HG03066 (cell line): Measurements from ENCODE around the gene NBPF3.

ENCODE experiments used
- ATAC-seq: cut with Tn5 transposase; IDR thresholded peaks from one replicate; pipeline ENCODE4 v1.9.1; 2021; ENCODE audit warnings: low read depth; ENCODE audit not compliant: unreplicated experiment

NBPF3 gene

DNA sequence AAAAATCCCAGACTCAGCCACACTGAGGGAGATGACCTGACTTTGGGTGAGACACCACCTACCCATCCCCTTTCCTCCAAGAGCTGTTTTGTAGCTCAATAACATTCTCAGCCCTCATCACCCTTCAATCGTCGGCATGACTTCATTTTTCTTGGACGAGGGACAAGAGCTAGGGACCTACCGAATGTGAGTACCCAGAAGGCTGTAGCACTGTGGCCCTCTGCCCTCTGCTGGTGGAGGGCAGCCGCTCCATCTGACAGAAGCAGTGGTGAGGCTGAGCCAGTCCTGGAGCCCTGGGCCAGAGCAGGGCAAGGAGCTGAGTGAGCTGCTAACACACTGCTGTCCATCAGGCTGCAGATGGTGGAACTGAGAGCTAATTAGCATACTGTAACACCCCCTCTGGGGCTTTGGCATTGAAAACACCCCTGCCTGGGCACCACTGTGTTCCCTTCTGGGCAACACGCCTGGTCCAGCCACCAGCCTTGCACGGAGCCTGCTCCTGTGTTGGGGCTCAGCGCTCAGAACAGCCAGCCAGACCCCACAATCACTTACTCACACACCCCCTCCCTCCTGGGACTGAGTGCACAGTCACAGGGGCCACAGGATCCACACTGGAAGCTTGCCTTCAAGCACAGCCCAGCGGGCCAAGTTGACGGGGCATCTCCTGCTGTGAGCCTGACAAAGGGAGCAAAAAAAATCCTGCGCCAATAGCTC is 51.0 kb downstream of the NBPF3 start:
- no peak for ATAC-seq

- ATAC-seq: no peak
Observed at GRCh38 chr1:21491488-21492355, 51.8 kb downstream of the NBPF3 start.

GRCh38 chr1:21492356-21492625 is 52.4 kb downstream of the NBPF3 start:
- no peak for ATAC-seq

DNA sequence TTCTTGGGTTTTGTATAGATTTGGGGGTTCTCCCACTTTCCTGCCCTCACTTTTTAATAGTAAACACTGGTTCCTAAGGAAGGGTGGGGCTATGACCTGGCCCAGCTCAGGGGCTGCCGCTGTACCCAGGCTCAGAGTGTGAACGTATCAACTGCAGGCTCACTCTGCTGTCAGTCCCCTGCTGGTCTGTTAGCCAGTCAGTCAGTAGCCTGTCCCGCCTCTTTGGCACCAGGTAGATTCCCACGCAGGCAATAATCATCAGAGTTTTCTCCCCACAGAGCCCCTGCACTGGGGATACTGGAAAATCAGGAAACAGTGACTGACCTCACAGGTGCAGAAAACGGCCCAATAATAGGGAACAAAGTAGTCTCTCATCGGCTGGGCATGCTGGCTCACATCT is 54.3 kb downstream of the NBPF3 start:
- no peak for ATAC-seq

GRCh38 chr1:21495225-21495820 is 55.4 kb downstream of the NBPF3 start:
- no peak for ATAC-seq

DNA sequence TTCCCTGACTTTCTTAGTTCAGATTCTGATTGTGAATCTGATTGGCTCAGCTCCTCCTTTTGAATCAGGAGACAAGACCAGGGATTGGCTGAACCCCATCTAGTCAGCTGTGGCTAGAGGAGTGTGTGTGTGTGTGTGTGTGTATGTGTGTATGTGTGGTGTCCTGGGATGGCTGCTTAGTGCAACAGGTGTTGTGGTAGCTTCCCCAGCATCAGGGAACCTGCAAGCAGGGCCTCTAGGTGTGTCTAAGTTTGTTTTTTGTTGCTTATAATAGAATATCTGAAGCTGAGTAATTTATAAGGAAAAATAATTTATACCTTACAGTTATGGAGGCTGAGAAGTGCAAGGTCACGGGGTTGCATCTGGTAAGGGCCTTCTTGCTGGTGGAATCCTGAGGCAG is 56.1 kb downstream of the NBPF3 start:
- ATAC-seq: no peak

GRCh38 chr1:21496886-21497285 is 56.9 kb downstream of the NBPF3 start:
- ATAC-seq: no peak

DNA sequence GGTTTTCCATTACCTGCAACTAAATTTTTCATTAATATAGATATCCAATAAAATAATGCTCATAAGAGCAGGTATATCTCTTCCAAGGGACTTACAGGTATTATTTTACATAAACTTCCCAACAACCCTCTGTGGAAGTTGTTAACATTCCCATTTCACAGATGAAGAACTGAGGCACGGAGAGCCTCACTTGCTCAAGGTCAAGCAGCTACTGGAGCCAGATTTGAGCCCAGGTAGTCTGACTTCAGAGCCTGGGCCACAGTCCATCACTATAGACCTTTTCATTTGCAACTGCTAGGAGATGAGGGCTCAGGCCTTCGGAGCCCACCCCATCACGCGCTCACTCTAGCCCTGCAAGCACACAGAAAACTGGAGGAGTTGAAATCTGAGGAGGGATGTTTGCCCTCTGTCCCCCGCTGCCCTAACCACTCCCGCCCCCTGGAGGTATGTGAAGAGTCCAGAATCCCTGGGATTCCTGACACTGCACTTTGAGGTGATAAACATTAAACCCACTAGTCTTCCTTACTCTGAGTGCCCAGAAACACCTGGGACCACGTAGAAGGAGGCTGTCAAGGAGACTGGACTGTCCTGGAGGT is 57.6 kb downstream of the NBPF3 start:
- no peak for ATAC-seq

DNA sequence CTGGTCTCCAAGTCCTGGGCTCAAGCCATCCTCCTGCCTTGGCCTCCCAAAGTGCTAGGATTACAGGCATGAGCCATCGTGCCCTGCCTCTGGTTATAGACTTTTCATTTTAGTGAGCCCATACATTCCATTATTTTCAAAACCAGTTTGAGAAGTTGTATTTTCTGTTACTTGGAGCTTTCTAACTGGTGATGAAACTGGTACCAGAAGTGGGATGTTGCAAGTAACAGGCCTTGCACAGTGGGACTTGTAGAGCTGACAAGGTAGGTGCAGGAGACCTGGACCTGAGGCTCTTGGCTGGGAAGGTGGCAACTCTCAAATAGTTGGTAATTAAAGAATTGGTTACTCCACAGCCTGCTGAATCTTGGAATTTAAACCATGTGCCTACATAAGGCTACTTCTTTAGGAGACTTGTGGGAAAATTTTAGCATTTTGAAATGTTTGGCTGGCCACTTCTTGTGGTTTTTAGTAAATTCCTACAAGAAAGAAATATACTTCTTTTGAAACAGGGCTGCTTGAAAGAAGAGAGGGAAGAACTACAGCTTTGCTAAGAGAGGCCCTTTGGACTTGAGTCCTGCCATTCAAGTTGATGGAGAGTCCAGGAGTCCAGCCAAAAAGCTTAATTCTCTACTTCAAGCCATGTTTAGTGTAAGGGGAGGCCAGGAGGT is 59.5 kb downstream of the NBPF3 start:
- no peak for ATAC-seq

- ATAC-seq: no peak
Observed at GRCh38 chr1:21503706-21504377, 63.9 kb downstream of the NBPF3 start.

DNA sequence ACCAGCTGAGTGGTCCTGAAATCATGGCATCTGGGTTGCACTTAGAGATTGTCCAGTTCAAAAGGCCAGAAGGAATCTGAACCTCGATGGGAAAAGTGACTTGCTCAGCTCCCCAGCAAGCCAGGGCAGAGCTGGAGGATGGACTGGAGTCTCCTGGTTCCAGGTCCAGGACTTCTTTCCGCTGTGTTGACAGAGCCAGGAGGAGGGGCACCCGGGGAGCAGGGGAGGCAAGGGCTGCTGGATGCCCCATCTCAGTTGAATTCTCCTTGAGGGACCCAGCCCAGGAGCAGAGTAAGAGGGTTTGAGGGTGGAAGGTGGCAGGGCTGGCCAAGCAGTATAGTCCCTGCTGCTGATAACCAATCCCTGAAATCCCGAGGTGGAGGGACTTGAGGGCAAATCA is 66.9 kb downstream of the NBPF3 start:
- ATAC-seq: no peak

DNA sequence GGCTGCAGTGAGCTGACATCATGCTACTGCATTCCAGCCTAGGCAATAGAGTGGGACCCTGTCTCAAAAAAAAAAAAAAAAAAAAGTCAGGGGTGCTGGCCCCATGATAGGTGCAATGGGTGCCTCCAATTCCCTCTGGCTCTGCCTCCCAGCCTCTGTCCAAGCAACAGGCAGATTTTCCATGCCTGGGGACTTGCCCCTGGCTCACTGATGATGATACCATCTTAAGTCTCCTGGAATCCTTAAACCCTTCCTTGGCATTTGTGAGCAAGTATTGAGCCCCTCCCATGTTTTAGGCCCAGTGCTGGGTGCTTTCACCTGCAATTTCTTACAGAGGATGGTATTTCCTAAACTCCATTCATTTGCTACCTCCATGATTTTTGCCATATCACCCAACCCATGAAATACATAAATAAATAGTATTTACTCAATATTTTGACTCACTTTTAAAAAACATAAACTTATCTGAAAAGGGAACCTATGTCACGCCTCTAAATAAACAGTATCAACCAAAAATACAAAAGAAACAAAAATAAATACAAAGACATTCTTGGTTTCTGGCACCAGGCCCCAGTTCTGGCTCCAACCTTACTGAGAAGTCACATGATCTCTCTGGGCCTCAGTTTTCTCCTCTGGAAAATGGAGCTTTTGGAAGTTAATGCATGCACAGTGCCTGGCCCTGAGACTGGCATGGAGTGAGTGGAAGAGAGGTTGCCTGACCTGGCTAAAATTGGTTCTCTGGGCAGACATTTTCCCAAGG is 67.8 kb downstream of the NBPF3 start:
- no peak for ATAC-seq

- no peak for ATAC-seq
Observed at GRCh38 chr1:21508580-21509350, 68.8 kb downstream of the NBPF3 start.

- ATAC-seq: no peak
Observed at GRCh38 chr1:21509351-21510112, 69.6 kb downstream of the NBPF3 start, which contains the start of gene ALPL. Gene ALPL (plus strand): TSS chr1:21509423. CDS start chr1:21554082, 44,659 bp downstream.

DNA sequence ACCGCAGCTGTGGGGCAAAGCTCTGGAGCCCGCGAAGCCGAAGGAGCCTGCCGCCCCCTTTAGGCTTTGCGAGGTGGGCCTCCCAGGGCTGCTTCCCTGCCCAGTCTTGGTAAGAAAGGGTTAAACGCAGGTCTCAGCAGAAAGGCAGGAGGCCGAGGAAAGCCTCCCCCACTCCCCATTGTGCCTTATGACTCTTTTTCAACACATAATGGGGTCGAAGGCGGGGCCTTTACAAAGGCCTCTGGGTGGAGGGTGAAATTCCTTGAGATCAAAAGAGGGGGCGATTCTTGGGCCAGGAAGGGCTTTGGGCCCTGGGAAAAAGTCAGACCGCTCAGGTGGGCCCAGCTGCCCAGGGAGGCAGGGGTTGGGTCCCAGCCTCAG is 70.2 kb downstream of the NBPF3 start:
- ATAC-seq: no peak

DNA sequence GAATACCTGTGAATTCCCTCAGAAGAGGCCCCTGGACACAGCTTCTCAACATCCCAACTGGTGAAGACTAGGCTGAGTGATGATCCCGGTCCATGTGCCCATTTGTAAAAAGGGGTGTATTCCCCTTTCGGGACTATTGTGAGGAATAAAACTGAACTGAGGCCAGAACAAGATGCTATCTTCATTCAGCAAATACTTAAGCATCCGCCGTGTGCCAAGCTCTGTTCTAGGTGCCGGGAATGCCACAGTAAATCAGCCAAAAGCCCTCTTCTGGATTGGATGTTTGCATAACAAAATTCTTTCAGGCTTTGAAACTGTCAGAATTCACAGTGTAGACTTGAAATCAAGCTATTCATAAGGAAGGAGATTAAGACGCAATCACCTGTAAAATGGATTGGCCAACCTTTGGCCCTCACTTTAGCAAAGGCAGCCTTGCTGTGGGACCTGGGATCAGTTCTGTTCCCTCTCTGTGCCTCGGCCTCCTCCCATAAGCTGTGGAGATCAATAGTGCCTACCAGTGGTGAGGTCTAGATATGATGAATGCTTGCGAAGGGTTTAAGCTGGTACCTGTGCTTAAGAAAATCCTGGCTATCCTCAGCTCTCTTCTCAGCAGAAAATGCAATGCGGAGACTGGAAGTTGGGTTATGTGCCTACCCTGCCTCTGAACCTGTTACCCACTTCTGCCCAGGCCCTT is 71.1 kb downstream of the NBPF3 start:
- ATAC-seq: no peak
